ENCODE results near the gene EFHD2. TPM values are rescaled to one million over a fixed set of nuclear protein-coding genes. Genes with fewer than 3 reads are reported as not detected.

EFHD2 gene
- total RNA-seq, 4 donors from 2014 or later: 38.9 to 55.7 (median 43.5) TPM

DNA sequence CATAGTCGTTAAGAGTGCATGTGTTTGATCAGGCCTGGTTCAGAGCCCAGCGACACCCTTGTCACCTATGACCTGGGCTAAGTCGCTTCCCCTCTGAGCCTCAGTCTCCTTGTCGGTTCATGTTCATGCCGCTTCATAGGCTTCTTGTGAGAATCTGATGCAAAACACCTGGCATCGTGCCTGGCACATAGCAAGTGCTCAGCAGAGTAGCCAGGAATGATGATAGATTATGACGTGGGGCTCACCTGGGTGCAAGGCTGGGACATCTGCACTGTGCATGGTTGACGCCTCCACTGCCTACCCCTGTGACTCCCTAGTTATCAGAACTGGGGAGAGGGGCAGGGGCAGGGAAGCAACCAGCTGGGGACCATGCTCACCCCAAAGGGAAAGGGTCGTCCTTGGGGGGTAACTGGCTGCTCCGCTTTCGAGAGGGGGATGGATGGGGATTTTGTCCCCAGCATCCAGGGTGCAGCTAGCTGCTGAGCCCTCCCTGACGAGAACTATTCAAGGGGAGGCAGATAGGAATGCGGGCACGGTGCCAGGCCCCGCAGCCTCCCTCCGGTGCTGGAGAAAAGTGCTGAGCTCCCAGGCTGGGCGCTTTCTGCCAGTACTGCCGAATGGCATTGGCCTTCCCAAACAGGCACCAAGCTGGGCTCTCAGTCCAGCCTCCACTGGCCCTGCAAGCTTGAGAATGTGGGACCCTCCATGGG lies 9.3 kb downstream of the EFHD2 start:
- no peak overlapping the region for H3K4me3 ChIP-seq (ENCODE audit: low read depth, poor library complexity, severe bottlenecking)
- TF ChIP-seq, protein P1, sequence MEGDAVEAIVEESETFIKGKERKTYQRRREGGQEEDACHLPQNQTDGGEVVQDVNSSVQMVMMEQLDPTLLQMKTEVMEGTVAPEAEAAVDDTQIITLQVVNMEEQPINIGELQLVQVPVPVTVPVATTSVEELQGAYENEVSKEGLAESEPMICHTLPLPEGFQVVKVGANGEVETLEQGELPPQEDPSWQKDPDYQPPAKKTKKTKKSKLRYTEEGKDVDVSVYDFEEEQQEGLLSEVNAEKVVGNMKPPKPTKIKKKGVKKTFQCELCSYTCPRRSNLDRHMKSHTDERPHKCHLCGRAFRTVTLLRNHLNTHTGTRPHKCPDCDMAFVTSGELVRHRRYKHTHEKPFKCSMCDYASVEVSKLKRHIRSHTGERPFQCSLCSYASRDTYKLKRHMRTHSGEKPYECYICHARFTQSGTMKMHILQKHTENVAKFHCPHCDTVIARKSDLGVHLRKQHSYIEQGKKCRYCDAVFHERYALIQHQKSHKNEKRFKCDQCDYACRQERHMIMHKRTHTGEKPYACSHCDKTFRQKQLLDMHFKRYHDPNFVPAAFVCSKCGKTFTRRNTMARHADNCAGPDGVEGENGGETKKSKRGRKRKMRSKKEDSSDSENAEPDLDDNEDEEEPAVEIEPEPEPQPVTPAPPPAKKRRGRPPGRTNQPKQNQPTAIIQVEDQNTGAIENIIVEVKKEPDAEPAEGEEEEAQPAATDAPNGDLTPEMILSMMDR (IDR thresholded peaks at IDR 0.05): no peak
- no peak for TF ChIP-seq POLR2A (IDR thresholded peaks at IDR 0.05)
- WGBS, 2 donors: 67% methylated on average over 18 of the region's 18 CpGs
- intact Hi-C loops (cut with DNase I; ENCODE audit: low total_unique reads): no loop called here
- DNase-seq (ENCODE audit: low spot score in 2 of 2): no peak

- no peak for TF ChIP-seq POLR2A (IDR thresholded peaks at IDR 0.05)
- TF ChIP-seq, protein P1 (IDR thresholded peaks at IDR 0.05): no peak
- DNase-seq (ENCODE audit: low spot score in 2 of 2): no peak
- H3K4me3 ChIP-seq (ENCODE audit: low read depth, poor library complexity, severe bottlenecking): no peak overlapping the region
- 90 to 94% methylated on average over 7 to 8 of the region's 8 CpGs for WGBS, 2 donors
- intact Hi-C loops (cut with DNase I; ENCODE audit: low total_unique reads): loop anchor here (10.0 kb wide), 1 partner anchor 296 kb away; no protein-coding TSS in a partner anchor
Observed at GRCh38 chr1:15420853-15421465, 11.3 kb downstream of the EFHD2 start.

- no peak for TF ChIP-seq POLR2A (IDR thresholded peaks at IDR 0.05)
- TF ChIP-seq, protein P1 (IDR thresholded peaks at IDR 0.05): no peak
- H3K4me3 ChIP-seq (ENCODE audit: low read depth, poor library complexity, severe bottlenecking): no peak overlapping the region
- 96 to 100% methylated on average over 5 of the region's 8 CpGs for WGBS, 2 donors
- intact Hi-C loops (cut with DNase I; ENCODE audit: low total_unique reads): loop anchor here (10.0 kb wide), 1 partner anchor 298 kb away; no protein-coding TSS in a partner anchor
- DNase-seq (ENCODE audit: low spot score in 2 of 2): no peak
Observed at GRCh38 chr1:15422871-15423270, 13.2 kb downstream of the EFHD2 start.

DNA sequence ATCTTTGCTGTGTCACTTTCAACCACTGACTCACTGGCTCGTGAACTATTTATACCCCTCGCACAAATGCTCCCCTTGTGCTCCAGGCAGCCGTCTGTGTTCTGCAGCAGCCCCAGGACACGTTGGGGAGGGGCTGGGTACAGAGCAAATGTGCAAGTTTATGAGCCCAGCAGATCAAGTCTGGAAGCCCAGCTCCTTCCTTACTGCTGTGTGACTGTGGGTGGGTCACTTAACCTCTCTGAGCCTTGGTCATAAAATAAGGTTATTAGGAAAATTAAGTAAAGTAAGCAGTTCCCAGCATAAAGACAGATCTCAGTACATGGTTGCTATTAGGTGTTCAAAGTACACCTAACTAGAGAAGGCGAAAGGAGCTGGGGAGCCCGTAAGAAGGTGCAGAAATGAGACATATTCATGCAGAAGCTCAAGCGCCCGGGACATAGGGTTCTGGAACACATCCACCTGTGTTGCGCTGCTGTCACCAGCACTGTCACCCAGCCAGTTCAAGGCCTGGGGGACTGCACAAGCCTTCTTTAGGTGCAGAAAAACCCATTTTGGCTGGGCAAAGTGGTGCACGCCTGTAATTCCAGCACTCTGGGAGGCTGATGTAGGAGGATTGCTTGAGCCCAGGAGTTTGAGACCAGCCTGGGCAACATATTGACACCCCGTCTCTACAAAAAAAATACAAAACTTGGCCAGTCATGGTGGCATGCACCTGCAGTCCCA lies 13.8 kb downstream of the EFHD2 start:
- DNase-seq (ENCODE audit: low spot score in 2 of 2): no peak
- no peak overlapping the region for H3K4me3 ChIP-seq (ENCODE audit: low read depth, poor library complexity, severe bottlenecking)
- 87 to 91% methylated on average over 11 of the region's 11 CpGs for WGBS, 2 donors
- intact Hi-C loops (cut with DNase I; ENCODE audit: low total_unique reads): loop anchor here (10.0 kb wide), 1 partner anchor 299 kb away; no protein-coding TSS in a partner anchor
- no peak for TF ChIP-seq POLR2A (IDR thresholded peaks at IDR 0.05)
- TF ChIP-seq, protein P1 (IDR thresholded peaks at IDR 0.05): no peak

DNA sequence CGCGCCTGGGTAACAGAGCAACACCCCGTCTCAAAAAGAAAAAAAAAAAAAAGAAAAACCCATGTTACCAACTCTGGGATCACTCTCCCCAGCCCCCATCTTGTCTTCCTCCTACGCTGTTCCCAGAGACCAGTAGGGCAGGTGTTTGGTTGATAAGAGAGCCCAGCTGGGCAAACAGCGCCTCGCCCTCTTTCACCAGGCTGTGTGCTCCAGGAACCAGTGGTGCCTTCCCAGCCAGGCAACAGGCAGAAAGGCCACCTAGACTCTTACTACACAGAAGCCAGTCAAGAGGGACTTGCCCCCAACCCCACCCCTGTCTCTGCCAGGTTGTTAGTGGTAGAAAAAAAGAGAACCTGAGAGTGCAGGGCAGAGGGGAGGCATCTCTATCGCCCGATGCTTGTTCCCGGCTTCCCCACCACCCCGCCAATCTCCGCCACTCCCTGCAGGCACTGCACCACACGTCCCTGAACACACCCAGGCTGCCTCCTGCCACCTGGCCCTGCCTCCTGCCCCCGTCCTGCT lies 14.5 kb downstream of the EFHD2 start:
- H3K4me3 ChIP-seq (ENCODE audit: low read depth, poor library complexity, severe bottlenecking): no peak overlapping the region
- TF ChIP-seq, protein P1 (IDR thresholded peaks at IDR 0.05): no peak
- TF ChIP-seq POLR2A (IDR thresholded peaks at IDR 0.05): no peak
- no peak for DNase-seq (ENCODE audit: low spot score in 2 of 2)
- 63 to 65% methylated on average over 13 of the region's 13 CpGs for WGBS, 2 donors
- intact Hi-C loops (cut with DNase I; ENCODE audit: low total_unique reads): loop anchor here (10.0 kb wide), 1 partner anchor 299 kb away; no protein-coding TSS in a partner anchor
